IPS DF 6.9 (cell line): ENCODE data around the gene PDCD2.
"Not testable (repeated sequence)": the region's sequence is repeated elsewhere in the genome, so short reads cannot be mapped to it uniquely, and the experiment has no call there.

Source experiments
- DNase-seq: peaks from one replicate; pipeline ENCODE4 v3.0.0-alpha.2; 2013; ENCODE audit warnings: low read depth, low spot score
- H3K27ac ChIP-seq: one replicate; pipeline ENCODE4 v1.5.1; 2013; ENCODE audit warnings: low read length, control low read depth
- H3K27me3 ChIP-seq: 2 replicates; pipeline ENCODE4 v1.6.1; 2013; ENCODE audit warnings: mild to moderate bottlenecking, low read length; ENCODE audit not compliant: control insufficient read depth, insufficient read depth
- H3K36me3 ChIP-seq: 2 replicates; pipeline ENCODE4 v1.6.1; 2013; ENCODE audit warnings: low read length; ENCODE audit not compliant: control insufficient read depth, insufficient read depth
- H3K4me1 ChIP-seq: 2 replicates; pipeline ENCODE4 v1.6.1; 2013; ENCODE audit warnings: low read length; ENCODE audit not compliant: control insufficient read depth, insufficient read depth
- H3K4me3 ChIP-seq: 2 replicates; pipeline ENCODE4 v1.5.1; 2013; ENCODE audit warnings: mild to moderate bottlenecking, low read length
- H3K9me3 ChIP-seq: 2 replicates; pipeline ENCODE4 v1.6.1; 2013; ENCODE audit warnings: low read length, inconsistent platforms; ENCODE audit not compliant: control insufficient read depth, insufficient read depth
- WGBS: extraction: QIAGEN DNeasy Blood & Tissue Kit; methylation state at CpG from one replicate; pipeline ENCODE4 v1.1.7; 2013; ENCODE audit warnings: mixed read lengths, missing lambda C conversion rate; ENCODE audit not compliant: insufficient read length, insufficient coverage; 5-methylcytosine and 5-hydroxymethylcytosine counted together

Gene PDCD2

GRCh38 chr6:170584181-170584953 lies at the start of gene PDCD2:
TSS of gene PDCD2 (minus strand) at chr6:170584637. CDS start at chr6:170584581, 56 bp downstream.
- DNase-seq: peak; percentile 84
- no CpG with 5 or more reads among the region's 81 CpGs for whole genome bisulfite sequencing
- peaks cover 4% of the 10 kb centered on the region; the same call in 1 of the 2 replicates for H3K36me3 ChIP-seq

GRCh38 chr6:170616020-170616554 lies 31.6 kb upstream of the PDCD2 start:
- no CpG with 5 or more reads among the region's 1 CpG for WGBS
- H3K4me3 ChIP-seq, H3K27ac ChIP-seq, H3K9me3 ChIP-seq, H3K4me1 ChIP-seq, H3K27me3 ChIP-seq, H3K36me3 ChIP-seq, DNase-seq: not testable (repeated sequence)

More at GRCh38 chr6:170584181-170584953, at the start of gene PDCD2:
- H3K4me3 ChIP-seq: peak within 1 kb of the TSS; percentile 100
- H3K27me3 ChIP-seq: no peaks in the 10 kb centered on the region
- H3K27ac ChIP-seq: no peak within 1 kb of the TSS
- no peaks in the 10 kb centered on the region for H3K9me3 ChIP-seq
- peaks cover 2% of the 10 kb centered on the region for H3K4me1 ChIP-seq

- not testable (repeated sequence) for H3K9me3 ChIP-seq, DNase-seq, H3K27me3 ChIP-seq, H3K27ac ChIP-seq, H3K36me3 ChIP-seq, H3K4me1 ChIP-seq, H3K4me3 ChIP-seq
- no CpG with 5 or more reads among the region's 55 CpGs for WGBS
These were observed 27.9 kb upstream of the PDCD2 start for GRCh38 chr6:170612256-170612804.

- not testable (repeated sequence) for H3K9me3 ChIP-seq, H3K4me1 ChIP-seq, H3K36me3 ChIP-seq, H3K27me3 ChIP-seq, H3K4me3 ChIP-seq, H3K27ac ChIP-seq, DNase-seq
- WGBS: no CpG with 5 or more reads among the region's 8 CpGs
These were observed 24.8 kb upstream of the PDCD2 start for GRCh38 chr6:170609225-170609624.

GRCh38 chr6:170605574-170606259 lies 21.3 kb upstream of the PDCD2 start:
- Histone ChIP-seq H3K27ac (no peak overlapping the region), H3K9me3 (no peaks in the 10 kb centered on the region), H3K4me3 (no peak overlapping the region), H3K36me3 (no peaks in the 10 kb centered on the region), H3K27me3 (no peaks in the 10 kb centered on the region), H3K4me1 (no peaks in the 10 kb centered on the region)
- DNase-seq: no peak
- no CpG with 5 or more reads among the region's 6 CpGs for WGBS

GRCh38 chr6:170597278-170597677 lies 12.8 kb upstream of the PDCD2 start:
- H3K4me1 ChIP-seq: no peaks in the 10 kb centered on the region; the same call in 1 of the 2 replicates
- no peak overlapping the region for H3K27ac ChIP-seq
- H3K9me3 ChIP-seq: no peaks in the 10 kb centered on the region; the same call in 1 of the 2 replicates
- H3K4me3 ChIP-seq: no peak overlapping the region
- H3K27me3 ChIP-seq: no peaks in the 10 kb centered on the region
- no peak for DNase-seq
- H3K36me3 ChIP-seq: no peaks in the 10 kb centered on the region

- no peak overlapping the region for H3K27ac ChIP-seq
- DNase-seq: no peak
- no peaks in the 10 kb centered on the region; the same call in 1 of the 2 replicates for H3K4me1 ChIP-seq
- H3K9me3 ChIP-seq: no peaks in the 10 kb centered on the region; the same call in 1 of the 2 replicates
- H3K36me3 ChIP-seq: no peaks in the 10 kb centered on the region
- H3K4me3 ChIP-seq: no peak overlapping the region
- no peaks in the 10 kb centered on the region for H3K27me3 ChIP-seq
These were observed 12.0 kb upstream of the PDCD2 start for GRCh38 chr6:170596426-170596825.

- Histone ChIP-seq H3K27me3 (no peaks in the 10 kb centered on the region), H3K4me3 (no peak overlapping the region), H3K4me1 (peaks cover 2% of the 10 kb centered on the region), H3K36me3 (no peaks in the 10 kb centered on the region), H3K9me3 (no peaks in the 10 kb centered on the region; the same call in 1 of the 2 replicates), H3K27ac (no peak overlapping the region)
- DNase-seq: no peak
- WGBS: no CpG with 5 or more reads among the region's 1 CpG
These were observed 6.3 kb upstream of the PDCD2 start for GRCh38 chr6:170590725-170591124.

GRCh38 chr6:170584954-170585498 lies 589 bp upstream of the PDCD2 start:
- no peaks in the 10 kb centered on the region for H3K9me3 ChIP-seq
- peaks cover 2% of the 10 kb centered on the region for H3K4me1 ChIP-seq
- H3K27ac ChIP-seq: no peak overlapping the region
- H3K36me3 ChIP-seq: peaks cover 4% of the 10 kb centered on the region; the same call in 1 of the 2 replicates
- no peaks in the 10 kb centered on the region for H3K27me3 ChIP-seq
- WGBS: no CpG with 5 or more reads among the region's 6 CpGs
- H3K4me3 ChIP-seq: peak overlapping the region; percentile 100; the same call in 1 of the 2 replicates
- peak; percentile 45 for DNase-seq

- no CpG with 5 or more reads among the region's 12 CpGs for WGBS
- no peak for DNase-seq
- no peaks in the 10 kb centered on the region for H3K9me3 ChIP-seq
These were observed 669 bp downstream of the PDCD2 start for GRCh38 chr6:170583756-170584180.

More at GRCh38 chr6:170583756-170584180, 669 bp downstream of the PDCD2 start:
- H3K4me1 ChIP-seq: peaks cover 2% of the 10 kb centered on the region
- peak overlapping the region; percentile 100 for H3K4me3 ChIP-seq
- H3K36me3 ChIP-seq: peaks cover 4% of the 10 kb centered on the region; the same call in 1 of the 2 replicates
- H3K27ac ChIP-seq: no peak overlapping the region
- no peaks in the 10 kb centered on the region for H3K27me3 ChIP-seq
